IMR-90 (cell line): Measurements from ENCODE around the gene SH2D7.

ENCODE experiments used
- CEBPB ChIP-seq: IDR thresholded peaks from 2 replicates; pipeline ENCODE4 v1.6.1; 2012; ENCODE audit warnings: low read depth, low read length, improper control_type of control experiment
- CHD1 ChIP-seq: IDR thresholded peaks from 2 replicates; pipeline ENCODE4 v1.6.1; 2012; ENCODE audit warnings: low read depth, low read length, improper control_type of control experiment
- MAFK ChIP-seq: IDR thresholded peaks from 2 replicates; pipeline ENCODE4 v1.6.1; 2012; ENCODE audit warnings: low read depth, low read length, improper control_type of control experiment
- MAZ ChIP-seq: IDR thresholded peaks from 2 replicates; pipeline ENCODE4 v1.6.1; 2012; ENCODE audit warnings: low read depth, mild to moderate bottlenecking, low read length, improper control_type of control experiment, moderate library complexity, borderline replicate concordance
- MXI1 ChIP-seq: IDR thresholded peaks from 2 replicates; pipeline ENCODE4 v1.6.1; 2012; ENCODE audit warnings: low read depth, mild to moderate bottlenecking, low read length, moderate library complexity, borderline replicate concordance
- POLR2A ChIP-seq: IDR thresholded peaks from 2 replicates; pipeline ENCODE4 v1.6.1; 2012; ENCODE audit warnings: mild to moderate bottlenecking, low read depth, low read length
- RAD21 ChIP-seq: IDR thresholded peaks from 2 replicates; pipeline ENCODE4 v1.6.1; 2012; ENCODE audit warnings: low read length, improper control_type of control experiment
- RCOR1 ChIP-seq: IDR thresholded peaks from 2 replicates; pipeline ENCODE4 v1.6.1; 2012; ENCODE audit warnings: mild to moderate bottlenecking, low read length, improper control_type of control experiment; ENCODE audit not compliant: insufficient replicate concordance
- TF ChIP-seq, protein P1 (sequence below): conservative IDR thresholded peaks from 2 replicates; pipeline ENCODE4 v1.5.1; 2012; ENCODE audit warnings: mild to moderate bottlenecking, low read depth, low read length, improper control_type of control experiment
- TF ChIP-seq, protein P2 (sequence below): fragments of 150-350 bp; IDR thresholded peaks from 2 replicates; pipeline ENCODE4 v1.6.1; 2017; ENCODE audit warnings: mild to moderate bottlenecking, antibody characterized with exemption, low read length, low read depth

DNA sequence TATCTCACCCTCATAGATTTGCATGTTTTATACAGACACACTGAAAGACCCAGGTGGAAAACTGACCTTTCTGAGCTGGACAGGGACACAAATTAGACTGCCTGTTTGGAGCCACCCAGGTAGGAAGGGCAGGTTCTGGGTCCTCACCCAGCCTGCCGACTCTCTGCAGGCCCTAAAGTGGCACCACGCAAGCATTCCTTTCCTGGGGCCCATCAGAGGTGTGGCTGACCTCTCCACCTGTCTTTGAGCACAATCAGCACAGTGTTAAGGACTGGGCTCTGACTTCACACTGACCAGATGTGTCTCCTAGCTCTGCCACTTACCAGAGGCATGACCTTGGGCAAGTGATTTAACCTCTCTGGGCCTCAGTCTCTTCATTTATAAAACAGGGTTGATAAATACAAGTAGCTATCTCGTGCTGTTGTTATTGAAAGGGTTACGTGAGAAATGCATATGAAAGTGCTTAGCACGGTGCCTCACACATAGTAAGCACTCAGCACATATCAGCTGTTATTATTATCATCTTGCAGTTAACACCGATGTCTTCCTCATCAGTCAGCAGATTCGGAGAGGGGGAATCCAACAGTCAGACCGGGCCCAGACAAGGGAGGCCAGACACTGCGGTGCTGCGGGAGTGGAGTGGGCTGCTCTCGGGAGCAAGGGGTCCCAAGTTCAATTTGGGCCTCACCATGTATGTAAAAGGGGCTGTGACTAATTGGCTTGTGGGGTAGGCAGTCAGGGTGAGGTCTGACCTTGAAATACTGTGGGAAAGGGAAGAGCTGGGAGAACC lies 12.9 kb upstream of the SH2D7 start:
- TF ChIP-seq, protein P1, sequence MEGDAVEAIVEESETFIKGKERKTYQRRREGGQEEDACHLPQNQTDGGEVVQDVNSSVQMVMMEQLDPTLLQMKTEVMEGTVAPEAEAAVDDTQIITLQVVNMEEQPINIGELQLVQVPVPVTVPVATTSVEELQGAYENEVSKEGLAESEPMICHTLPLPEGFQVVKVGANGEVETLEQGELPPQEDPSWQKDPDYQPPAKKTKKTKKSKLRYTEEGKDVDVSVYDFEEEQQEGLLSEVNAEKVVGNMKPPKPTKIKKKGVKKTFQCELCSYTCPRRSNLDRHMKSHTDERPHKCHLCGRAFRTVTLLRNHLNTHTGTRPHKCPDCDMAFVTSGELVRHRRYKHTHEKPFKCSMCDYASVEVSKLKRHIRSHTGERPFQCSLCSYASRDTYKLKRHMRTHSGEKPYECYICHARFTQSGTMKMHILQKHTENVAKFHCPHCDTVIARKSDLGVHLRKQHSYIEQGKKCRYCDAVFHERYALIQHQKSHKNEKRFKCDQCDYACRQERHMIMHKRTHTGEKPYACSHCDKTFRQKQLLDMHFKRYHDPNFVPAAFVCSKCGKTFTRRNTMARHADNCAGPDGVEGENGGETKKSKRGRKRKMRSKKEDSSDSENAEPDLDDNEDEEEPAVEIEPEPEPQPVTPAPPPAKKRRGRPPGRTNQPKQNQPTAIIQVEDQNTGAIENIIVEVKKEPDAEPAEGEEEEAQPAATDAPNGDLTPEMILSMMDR = no peak
- TF ChIP-seq RCOR1 (no peak), RAD21 (no peak), MAFK (no peak), CEBPB (no peak), MXI1 (no peak), MAZ (no peak), POLR2A (no peak), CHD1 (no peak)
- TF ChIP-seq, protein P2, sequence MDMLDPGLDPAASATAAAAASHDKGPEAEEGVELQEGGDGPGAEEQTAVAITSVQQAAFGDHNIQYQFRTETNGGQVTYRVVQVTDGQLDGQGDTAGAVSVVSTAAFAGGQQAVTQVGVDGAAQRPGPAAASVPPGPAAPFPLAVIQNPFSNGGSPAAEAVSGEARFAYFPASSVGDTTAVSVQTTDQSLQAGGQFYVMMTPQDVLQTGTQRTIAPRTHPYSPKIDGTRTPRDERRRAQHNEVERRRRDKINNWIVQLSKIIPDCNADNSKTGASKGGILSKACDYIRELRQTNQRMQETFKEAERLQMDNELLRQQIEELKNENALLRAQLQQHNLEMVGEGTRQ = no peak
